ENCODE data around the gene GIT1. TPM values are rescaled to one million over a fixed set of nuclear protein-coding genes. Genes with fewer than 3 reads are reported as not detected.
A peak's percentile ranks its signal among the peaks of the same experiment; 100 is the strongest.

GIT1 gene
- total RNA-seq, 1 donor from 2014 or later = 66.7 TPM

- Mint-ChIP-seq H3K4me3 (peak overlapping the region; percentile 84), H3K36me3 (no peaks in the 10 kb centered on the region), H3K9me3 (no peaks in the 10 kb centered on the region), H3K4me1 (ENCODE audit: unreplicated experiment) (peaks cover 6% of the 10 kb centered on the region), H3K27me3 (peaks cover 45% of the 10 kb centered on the region), H3K27ac (no peak overlapping the region)
- no peak for TF ChIP-seq CTCF (conservative IDR thresholded peaks at IDR 0.05)
- DNase-seq (ENCODE audit: extremely low spot score, unreplicated experiment) = no peak
Measured at GRCh38 chr17:29621751-29622194, 32.3 kb upstream of the GIT1 start.

- Mint-ChIP-seq H3K27me3 (peaks cover 54% of the 10 kb centered on the region), H3K27ac (no peak overlapping the region), H3K4me3 (peak overlapping the region; percentile 57)
Measured at GRCh38 chr17:29620779-29621500, 31.5 kb upstream of the GIT1 start.

GRCh38 chr17:29620271-29620670 is 30.8 kb upstream of the GIT1 start:
- no peaks in the 10 kb centered on the region for H3K9me3 Mint-ChIP-seq
- H3K27ac Mint-ChIP-seq = no peak overlapping the region
- peaks cover 6% of the 10 kb centered on the region for H3K4me1 Mint-ChIP-seq (ENCODE audit: unreplicated experiment)
- TF ChIP-seq CTCF (conservative IDR thresholded peaks at IDR 0.05) = no peak
- no peak overlapping the region for H3K4me3 Mint-ChIP-seq
- no peak for DNase-seq (ENCODE audit: extremely low spot score, unreplicated experiment)
- H3K27me3 Mint-ChIP-seq = peaks cover 59% of the 10 kb centered on the region
- no peaks in the 10 kb centered on the region for H3K36me3 Mint-ChIP-seq

More at GRCh38 chr17:29620779-29621500, 31.5 kb upstream of the GIT1 start:
- TF ChIP-seq CTCF (conservative IDR thresholded peaks at IDR 0.05) = no peak
- Mint-ChIP-seq H3K4me1 (ENCODE audit: unreplicated experiment) (peaks cover 6% of the 10 kb centered on the region), H3K9me3 (no peaks in the 10 kb centered on the region), H3K36me3 (no peaks in the 10 kb centered on the region)
- DNase-seq (ENCODE audit: extremely low spot score, unreplicated experiment) = no peak

GRCh38 chr17:29619251-29619650 is 29.8 kb upstream of the GIT1 start:
- peaks cover 6% of the 10 kb centered on the region for H3K4me1 Mint-ChIP-seq (ENCODE audit: unreplicated experiment)
- H3K4me3 Mint-ChIP-seq = no peak overlapping the region
- no peak overlapping the region for H3K27ac Mint-ChIP-seq
- H3K36me3 Mint-ChIP-seq = no peaks in the 10 kb centered on the region
- no peaks in the 10 kb centered on the region for H3K9me3 Mint-ChIP-seq
- peaks cover 66% of the 10 kb centered on the region for H3K27me3 Mint-ChIP-seq
- no peak for DNase-seq (ENCODE audit: extremely low spot score, unreplicated experiment)
- TF ChIP-seq CTCF (conservative IDR thresholded peaks at IDR 0.05) = no peak

GRCh38 chr17:29618272-29619065 is 29.0 kb upstream of the GIT1 start:
- Mint-ChIP-seq H3K4me3 (no peak overlapping the region), H3K27me3 (peaks cover 66% of the 10 kb centered on the region), H3K4me1 (ENCODE audit: unreplicated experiment) (peaks cover 6% of the 10 kb centered on the region)

More at GRCh38 chr17:29618272-29619065, 29.0 kb upstream of the GIT1 start:
- H3K27ac Mint-ChIP-seq = no peak overlapping the region
- H3K9me3 Mint-ChIP-seq = no peaks in the 10 kb centered on the region
- no peaks in the 10 kb centered on the region for H3K36me3 Mint-ChIP-seq
- peak; percentile 13 for TF ChIP-seq CTCF (conservative IDR thresholded peaks at IDR 0.05)
- no peak for DNase-seq (ENCODE audit: extremely low spot score, unreplicated experiment)
